ENCODE results near the gene SYS1.

The SYS1 gene

GRCh38 chr20:45358282-45359068 lies 4.5 kb upstream of the SYS1 start:
- DNase-seq (ENCODE audit: low spot score): no peak

DNA sequence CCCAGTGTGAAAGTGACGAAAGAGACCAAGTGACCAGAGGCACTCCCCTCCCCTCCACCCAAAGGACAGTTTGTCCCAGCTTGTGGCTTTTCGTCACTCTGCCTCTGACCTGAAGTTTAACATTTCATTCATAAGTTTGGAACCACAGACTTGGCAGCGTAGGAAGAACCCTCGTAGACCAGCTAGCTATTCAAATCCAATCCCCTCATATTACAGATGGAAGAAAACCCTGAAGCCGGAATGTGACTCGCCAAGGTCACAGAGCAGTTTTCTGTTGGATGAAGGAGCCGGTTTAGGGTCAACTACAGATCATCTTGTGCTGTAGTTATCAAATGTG lies 3.9 kb upstream of the SYS1 start:
- DNase-seq (ENCODE audit: low spot score): no peak

- DNase-seq (ENCODE audit: low spot score): no peak
These were observed 3.4 kb upstream of the SYS1 start for GRCh38 chr20:45359406-45360148.

DNA sequence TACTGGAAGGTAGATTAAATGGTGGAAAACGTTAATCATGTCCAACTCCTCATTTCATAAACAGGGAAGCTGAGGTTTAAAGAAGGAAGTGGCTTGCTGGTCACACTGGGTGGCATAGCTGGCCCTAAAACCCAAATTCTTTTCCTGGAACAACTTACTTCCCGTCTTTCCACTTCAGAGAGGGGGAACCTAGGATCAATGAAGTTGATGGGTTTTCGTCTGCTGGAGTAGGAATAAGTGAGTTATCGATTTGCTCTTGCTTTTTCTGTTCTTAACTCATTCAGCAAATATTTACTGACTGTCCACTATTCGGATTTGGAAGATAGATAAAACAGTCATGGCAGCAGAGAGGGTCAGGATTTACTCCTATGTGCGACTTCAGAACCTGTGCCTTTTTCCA lies 1.2 kb upstream of the SYS1 start:
- DNase-seq (ENCODE audit: low spot score): no peak

DNA sequence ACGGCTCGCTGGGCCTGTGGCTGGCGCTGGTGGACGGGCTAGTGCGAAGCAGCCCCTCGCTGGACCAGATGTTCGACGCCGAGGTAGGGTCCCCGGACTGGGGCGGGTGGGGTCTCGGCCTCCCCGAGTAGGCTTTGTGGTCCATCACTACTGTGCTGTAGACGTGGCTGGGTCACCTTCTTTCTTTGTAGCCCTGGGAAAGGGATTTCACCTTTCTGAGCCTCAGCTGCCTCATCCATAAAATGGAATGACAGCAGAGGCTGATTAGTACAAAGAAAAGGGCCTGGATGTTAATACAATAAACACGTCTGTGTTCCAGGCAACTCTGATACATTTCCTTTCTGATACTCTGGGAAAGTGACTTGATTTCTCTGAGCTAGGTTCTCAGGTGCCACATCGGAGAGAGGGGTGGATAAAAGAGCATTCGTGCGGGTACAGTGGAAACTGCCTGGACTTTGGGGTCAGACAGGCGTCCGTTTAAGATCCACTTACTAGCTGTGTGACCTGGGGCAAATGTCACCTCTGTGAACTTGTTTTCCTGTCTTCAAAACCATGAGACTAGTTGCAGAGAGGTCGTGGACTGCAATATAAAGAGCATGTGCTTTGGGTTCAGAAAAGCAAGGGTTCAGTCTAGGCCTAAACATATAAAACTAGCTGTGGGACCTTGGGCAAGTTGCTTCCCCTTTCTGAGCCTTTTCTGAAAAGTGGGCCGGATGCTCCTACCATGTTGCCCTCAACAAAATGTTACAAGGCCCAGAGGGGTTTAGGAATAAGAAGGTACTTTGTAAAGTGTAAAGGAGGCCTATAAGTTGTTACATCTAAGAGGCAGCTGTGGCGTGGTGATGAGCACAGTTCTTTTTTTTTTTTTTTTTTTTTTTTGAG lies 896 bp downstream of the SYS1 start:
- no peak for DNase-seq (ENCODE audit: low spot score)

DNA sequence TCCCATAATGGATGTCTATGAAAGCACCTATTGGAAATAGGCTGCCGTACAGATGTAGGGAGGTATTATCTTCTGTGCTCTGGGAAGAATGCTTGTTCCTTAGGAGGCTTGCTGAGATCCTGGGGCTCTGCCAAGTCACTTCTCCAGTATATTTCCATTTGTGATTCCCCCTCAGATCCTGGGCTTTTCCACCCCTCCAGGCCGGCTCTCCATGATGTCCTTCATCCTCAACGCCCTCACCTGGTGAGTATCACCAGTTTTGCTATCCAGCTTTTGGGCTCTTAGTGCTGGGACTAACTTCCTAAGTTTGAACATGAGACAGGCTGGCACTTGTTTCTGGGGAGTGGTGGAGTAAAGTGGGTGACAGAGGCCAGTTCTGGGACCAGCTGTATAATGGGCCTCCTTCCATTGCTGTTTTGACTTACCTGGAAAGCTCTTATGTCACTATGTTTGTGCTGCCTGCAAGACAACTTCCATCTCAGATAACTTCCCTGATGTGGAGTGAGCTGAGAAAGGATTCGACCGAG lies 2.6 kb downstream of the SYS1 start:
- no peak for DNase-seq (ENCODE audit: low spot score)

DNA sequence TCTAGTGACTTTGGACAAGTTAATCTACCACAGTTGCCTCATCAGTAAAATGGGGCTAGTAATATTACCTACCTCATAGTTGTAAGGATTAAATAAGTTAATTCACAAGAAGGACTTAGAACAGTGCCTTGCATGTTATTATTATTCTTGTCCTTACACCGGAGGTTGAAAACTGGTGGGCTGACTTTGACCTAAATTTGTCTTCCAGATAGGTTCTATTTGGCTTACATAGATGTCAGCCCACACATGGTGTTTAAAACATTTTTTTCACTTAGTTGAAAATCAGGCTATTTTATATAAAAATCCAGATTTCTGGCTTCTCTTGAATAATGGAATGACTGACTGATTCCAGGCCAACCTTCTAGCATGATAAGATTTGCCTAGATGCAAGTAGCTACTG lies 3.2 kb downstream of the SYS1 start:
- DNase-seq (ENCODE audit: low spot score): no peak

DNA sequence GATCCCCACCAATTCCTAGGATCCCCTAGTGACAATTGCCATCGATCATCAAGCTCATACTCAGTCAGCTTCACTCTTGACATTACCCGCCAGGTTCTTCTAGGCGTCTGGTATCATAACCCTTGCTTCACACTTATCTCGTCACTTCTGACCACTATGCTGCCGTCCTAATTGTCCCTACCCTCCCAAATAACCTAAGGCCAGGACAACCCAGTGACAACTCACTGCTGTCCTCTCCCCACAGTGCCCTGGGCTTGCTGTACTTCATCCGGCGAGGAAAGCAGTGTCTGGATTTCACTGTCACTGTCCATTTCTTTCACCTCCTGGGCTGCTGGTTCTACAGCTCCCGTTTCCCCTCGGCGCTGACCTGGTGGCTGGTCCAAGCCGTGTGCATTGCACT lies 3.7 kb downstream of the SYS1 start:
- DNase-seq (ENCODE audit: low spot score): no peak

- no peak for DNase-seq (ENCODE audit: low spot score)
These were observed 4.2 kb downstream of the SYS1 start for GRCh38 chr20:45367126-45367525.

- no peak for DNase-seq (ENCODE audit: low spot score)
These were observed 5.4 kb downstream of the SYS1 start for GRCh38 chr20:45368221-45368980.

- no peak for DNase-seq (ENCODE audit: low spot score)
These were observed 7.7 kb downstream of the SYS1 start for GRCh38 chr20:45370571-45371160.

- DNase-seq (ENCODE audit: low spot score): no peak
These were observed 9.3 kb downstream of the SYS1 start for GRCh38 chr20:45372241-45372640.

GRCh38 chr20:45372646-45373352 lies 9.8 kb downstream of the SYS1 start:
- no peak for DNase-seq (ENCODE audit: low spot score)

DNA sequence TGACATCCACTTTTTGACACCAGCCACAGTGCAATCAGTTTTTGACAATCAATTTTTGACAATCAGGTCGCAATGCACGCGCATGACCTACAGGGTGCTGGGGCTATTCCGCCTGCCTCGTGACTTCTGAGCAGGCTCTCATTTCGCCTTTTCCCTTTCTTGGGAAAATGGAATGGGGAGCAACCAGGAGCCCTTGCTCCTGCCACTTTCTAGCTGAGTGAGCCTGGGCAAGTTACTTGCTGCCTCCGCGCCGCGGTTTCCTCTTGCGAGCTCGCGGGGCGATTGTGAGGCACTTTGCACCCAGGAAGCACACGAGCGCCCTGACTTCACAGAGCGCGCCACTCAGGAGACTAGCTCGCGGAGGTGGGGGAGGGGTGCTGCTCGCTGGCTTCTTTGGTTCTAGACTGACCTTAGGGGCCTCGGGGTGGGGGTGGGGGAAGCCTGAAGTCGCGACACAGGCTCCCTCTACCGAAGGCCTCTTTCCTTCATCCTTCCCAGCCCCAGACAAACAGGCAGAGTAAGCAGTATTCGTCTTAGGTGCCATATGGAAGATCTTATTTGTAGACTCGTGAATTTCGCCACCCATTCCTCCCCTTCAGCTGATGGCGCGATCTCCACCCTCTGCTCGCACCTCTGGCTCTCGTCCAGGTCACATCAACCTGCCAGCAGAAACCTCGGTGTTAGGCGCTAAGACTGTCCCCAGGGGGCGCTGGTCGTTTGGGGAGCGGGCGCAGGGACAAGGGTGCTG lies 10.6 kb downstream of the SYS1 start:
- DNase-seq (ENCODE audit: low spot score): peak; percentile 91

- DNase-seq (ENCODE audit: low spot score): no peak
These were observed 11.1 kb downstream of the SYS1 start for GRCh38 chr20:45374101-45374467.

- DNase-seq (ENCODE audit: low spot score): no peak
These were observed 12.0 kb downstream of the SYS1 start for GRCh38 chr20:45374966-45375365.

DNA sequence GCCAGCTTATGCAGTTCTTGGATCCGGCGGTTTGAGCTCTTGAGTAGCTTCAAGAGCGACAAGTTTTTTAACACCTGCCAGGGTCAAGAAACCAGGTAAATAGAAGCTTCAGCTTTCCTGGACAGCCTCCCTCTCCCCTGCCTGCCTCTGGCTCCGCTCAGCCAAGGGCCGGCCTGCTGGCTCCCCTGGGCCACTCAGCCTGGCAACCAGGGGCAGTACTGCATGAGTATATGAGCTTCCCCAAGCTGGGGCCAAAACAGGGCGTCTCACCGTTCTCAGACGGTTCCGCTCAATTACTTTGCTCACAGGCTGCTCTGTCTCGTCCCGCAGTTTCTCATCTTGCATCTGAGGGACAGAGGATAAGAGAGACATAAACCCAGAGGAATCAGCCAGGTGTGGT lies 14.3 kb downstream of the SYS1 start:
- DNase-seq (ENCODE audit: low spot score): no peak

DNA sequence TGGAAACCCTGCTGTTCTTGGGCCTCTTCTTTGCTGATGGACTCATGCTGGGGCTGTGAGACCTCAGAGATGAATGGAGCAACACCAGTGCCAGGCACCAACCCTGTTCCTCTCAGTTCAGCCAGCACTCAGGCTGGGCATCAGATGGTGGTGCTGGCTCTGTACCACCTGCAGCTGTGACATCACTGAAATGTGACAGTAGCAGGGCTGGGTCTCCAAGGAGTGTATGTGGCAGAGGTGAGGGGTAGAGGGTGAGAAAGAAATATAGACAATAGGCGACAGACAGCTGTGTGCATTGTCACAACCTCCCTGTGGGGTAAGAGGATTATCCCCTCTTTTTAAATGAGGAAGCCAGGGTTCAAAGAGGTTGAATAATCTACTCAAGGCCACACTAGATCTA lies 15.2 kb downstream of the SYS1 start, which contains the start of gene TP53TG5:
TSS of gene TP53TG5 (minus strand) at position 135 of the 400 bp plus-strand sequence. CDS start at position 46, 89 bp downstream.
- DNase-seq (ENCODE audit: low spot score): peak; percentile 49

DNA sequence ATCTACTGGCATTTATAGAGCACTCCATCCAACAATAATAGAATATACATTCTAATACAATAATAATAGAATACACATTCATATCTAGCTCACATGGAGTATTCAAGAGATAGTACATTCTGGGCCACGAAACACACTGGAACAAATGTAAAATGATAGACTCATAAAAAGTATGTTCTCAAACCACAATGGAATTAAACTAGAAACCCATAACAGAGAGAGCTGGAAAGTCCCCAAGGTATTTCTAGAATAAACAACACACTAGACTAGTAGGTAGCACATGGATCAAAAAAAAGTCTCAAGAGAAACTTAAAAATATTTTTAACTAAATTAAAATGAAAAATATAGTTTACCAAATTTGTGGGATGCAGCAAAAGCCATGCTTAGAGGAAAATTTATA lies 24.3 kb downstream of the SYS1 start:
- no peak for DNase-seq (ENCODE audit: low spot score)

- no peak for DNase-seq (ENCODE audit: low spot score)
These were observed 28.0 kb downstream of the SYS1 start for GRCh38 chr20:45390931-45391330.

Data from D341Med (cell line).